ENCODE measurements around the gene POTEH.
"Not testable (repeated sequence)": the region's sequence is repeated elsewhere in the genome, so short reads cannot be mapped to it uniquely, and the experiment has no call there.

Gene POTEH

DNA sequence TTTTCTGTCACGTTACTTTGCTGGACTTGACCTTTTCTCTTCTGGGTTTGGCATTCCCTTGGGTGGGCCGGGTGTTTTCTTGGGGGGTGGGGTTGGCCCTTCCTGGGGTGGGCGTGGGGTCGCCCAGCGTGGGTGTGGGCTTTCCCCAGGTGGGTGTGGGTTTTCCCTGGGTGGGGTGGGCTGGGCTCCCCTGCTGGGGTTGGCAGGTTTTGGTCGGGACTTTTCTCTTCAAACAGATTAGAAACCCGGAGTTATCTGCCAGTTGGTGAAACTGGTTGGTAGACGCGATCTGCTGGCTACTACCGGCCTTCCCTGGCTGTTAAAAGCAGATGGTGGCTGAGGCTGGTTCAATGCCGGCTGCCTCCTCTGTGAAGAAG, at the start of gene POTEH:
Gene POTEH (plus strand): TSS at position 278 of the 377 bp plus-strand sequence. CDS start 52 bp downstream, at position 330.
- not testable (repeated sequence) for H3K9me3 ChIP-seq (ENCODE audit: insufficient read depth, low read depth, low read length); H3K36me3 ChIP-seq (ENCODE audit: insufficient read depth, low read depth, low read length); H3K4me1 ChIP-seq (ENCODE audit: insufficient read depth, low read length); H3K4me3 ChIP-seq (ENCODE audit: low read length); H3K9ac ChIP-seq (ENCODE audit: low read depth, low read length); H3K27ac ChIP-seq (ENCODE audit: low read length); H3K27me3 ChIP-seq (ENCODE audit: insufficient read depth, low read length)

- H3K27ac ChIP-seq (ENCODE audit: low read length); H3K27me3 ChIP-seq (ENCODE audit: insufficient read depth, low read length); H3K36me3 ChIP-seq (ENCODE audit: insufficient read depth, low read depth, low read length); H3K4me1 ChIP-seq (ENCODE audit: insufficient read depth, low read length); H3K9ac ChIP-seq (ENCODE audit: low read depth, low read length); H3K4me3 ChIP-seq (ENCODE audit: low read length); H3K9me3 ChIP-seq (ENCODE audit: insufficient read depth, low read depth, low read length): not testable (repeated sequence)
Measured at GRCh38 chr22:15642288-15642861, 47.5 kb upstream of the POTEH start.

GRCh38 chr22:15651954-15652353, 37.9 kb upstream of the POTEH start:
- not testable (repeated sequence) for H3K9ac ChIP-seq (ENCODE audit: low read depth, low read length); H3K36me3 ChIP-seq (ENCODE audit: insufficient read depth, low read depth, low read length); H3K9me3 ChIP-seq (ENCODE audit: insufficient read depth, low read depth, low read length); H3K4me1 ChIP-seq (ENCODE audit: insufficient read depth, low read length); H3K27me3 ChIP-seq (ENCODE audit: insufficient read depth, low read length); H3K27ac ChIP-seq (ENCODE audit: low read length); H3K4me3 ChIP-seq (ENCODE audit: low read length)

- not testable (repeated sequence) for H3K27me3 ChIP-seq (ENCODE audit: insufficient read depth, low read length); H3K4me3 ChIP-seq (ENCODE audit: low read length); H3K36me3 ChIP-seq (ENCODE audit: insufficient read depth, low read depth, low read length); H3K9ac ChIP-seq (ENCODE audit: low read depth, low read length); H3K9me3 ChIP-seq (ENCODE audit: insufficient read depth, low read depth, low read length); H3K4me1 ChIP-seq (ENCODE audit: insufficient read depth, low read length); H3K27ac ChIP-seq (ENCODE audit: low read length)
Measured at GRCh38 chr22:15652738-15653137, 37.1 kb upstream of the POTEH start.

DNA sequence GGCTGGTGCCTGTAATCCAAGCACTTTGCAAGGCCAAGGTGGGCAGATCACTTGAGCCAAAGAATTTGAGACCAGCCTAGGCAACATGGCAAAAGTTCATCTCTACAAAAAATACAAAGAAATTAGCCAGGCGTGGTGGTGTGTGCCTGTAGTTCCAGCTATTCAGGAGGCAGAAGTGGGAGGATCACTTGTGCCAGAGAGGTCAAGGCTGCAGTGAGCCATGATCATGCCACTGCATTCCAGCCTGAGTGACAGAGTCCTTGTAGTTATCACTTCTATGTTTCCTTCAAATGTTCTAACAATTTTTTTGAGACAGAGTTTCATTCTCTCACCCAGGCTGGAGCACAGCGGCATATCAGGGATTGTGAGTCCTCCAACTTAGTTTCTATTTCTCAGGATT, 36.6 kb upstream of the POTEH start:
- H3K36me3 ChIP-seq (ENCODE audit: insufficient read depth, low read depth, low read length); H3K27me3 ChIP-seq (ENCODE audit: insufficient read depth, low read length); H3K4me3 ChIP-seq (ENCODE audit: low read length); H3K9me3 ChIP-seq (ENCODE audit: insufficient read depth, low read depth, low read length); H3K27ac ChIP-seq (ENCODE audit: low read length); H3K9ac ChIP-seq (ENCODE audit: low read depth, low read length); H3K4me1 ChIP-seq (ENCODE audit: insufficient read depth, low read length): not testable (repeated sequence)

DNA sequence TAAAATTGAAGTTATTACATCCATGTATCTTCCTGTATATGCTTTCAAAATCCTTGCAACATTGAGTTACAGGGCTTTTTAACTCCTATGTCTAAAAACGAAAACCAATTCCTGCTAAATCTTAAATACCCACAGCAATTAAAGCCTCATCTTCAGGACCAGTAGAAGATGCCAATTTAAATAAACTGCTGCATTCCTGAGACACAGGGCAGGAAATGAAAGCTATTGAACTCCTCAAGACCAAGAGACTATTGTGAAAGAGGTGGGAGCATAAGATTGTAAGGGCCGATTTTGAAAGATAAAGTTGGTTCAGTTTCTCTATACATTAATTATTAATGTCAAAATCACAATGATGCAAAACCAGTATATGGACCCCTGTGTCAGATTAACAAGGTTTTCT, 28.7 kb upstream of the POTEH start:
- not testable (repeated sequence) for H3K27ac ChIP-seq (ENCODE audit: low read length); H3K27me3 ChIP-seq (ENCODE audit: insufficient read depth, low read length); H3K36me3 ChIP-seq (ENCODE audit: insufficient read depth, low read depth, low read length); H3K4me1 ChIP-seq (ENCODE audit: insufficient read depth, low read length); H3K9ac ChIP-seq (ENCODE audit: low read depth, low read length); H3K4me3 ChIP-seq (ENCODE audit: low read length)
- H3K9me3 ChIP-seq (ENCODE audit: insufficient read depth, low read depth, low read length) = peaks cover 12% of the 10 kb centered on the region

DNA sequence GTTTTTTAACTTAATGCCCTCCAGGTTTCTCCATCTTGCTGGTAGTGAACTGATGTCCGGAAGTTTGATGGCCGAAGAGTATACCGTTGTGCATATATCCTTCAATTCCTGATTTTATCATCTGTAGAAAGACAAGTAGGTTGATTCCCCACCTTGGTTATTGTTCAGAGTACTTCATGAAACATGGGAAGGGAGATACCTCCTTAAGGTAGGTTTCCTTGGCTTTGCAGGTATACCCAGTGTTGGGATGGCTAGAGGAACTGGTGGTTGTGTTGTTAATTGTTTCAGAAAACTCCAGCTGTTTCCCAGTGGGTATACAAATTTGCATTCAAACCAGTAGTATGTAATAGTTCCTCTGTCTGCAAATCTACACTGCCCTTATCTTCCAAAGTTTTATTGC, 25.1 kb upstream of the POTEH start:
- not testable (repeated sequence) for H3K9ac ChIP-seq (ENCODE audit: low read depth, low read length); H3K27me3 ChIP-seq (ENCODE audit: insufficient read depth, low read length); H3K4me1 ChIP-seq (ENCODE audit: insufficient read depth, low read length); H3K27ac ChIP-seq (ENCODE audit: low read length); H3K36me3 ChIP-seq (ENCODE audit: insufficient read depth, low read depth, low read length); H3K4me3 ChIP-seq (ENCODE audit: low read length)
- peaks cover 12% of the 10 kb centered on the region for H3K9me3 ChIP-seq (ENCODE audit: insufficient read depth, low read depth, low read length)

DNA sequence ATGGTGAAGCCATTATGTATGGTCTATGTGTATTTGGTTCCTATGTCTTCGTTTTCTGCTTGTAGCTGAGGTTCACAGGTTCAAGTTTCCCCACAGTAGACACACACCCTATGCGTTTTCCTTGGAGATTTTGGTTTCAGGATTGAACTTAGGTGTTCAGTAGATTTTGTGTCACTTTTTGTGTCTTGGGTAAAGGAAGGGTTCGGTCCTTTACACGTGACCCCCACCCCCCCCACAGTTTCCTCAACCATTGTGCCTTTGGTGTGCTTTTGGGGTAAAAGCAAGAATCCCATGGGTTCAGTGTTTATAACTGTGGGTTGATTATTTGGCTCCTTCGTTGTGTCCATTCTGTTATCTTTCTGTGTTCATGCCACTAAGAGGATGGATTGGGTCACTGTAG, 24.3 kb upstream of the POTEH start:
- H3K27me3 ChIP-seq (ENCODE audit: insufficient read depth, low read length); H3K27ac ChIP-seq (ENCODE audit: low read length); H3K4me1 ChIP-seq (ENCODE audit: insufficient read depth, low read length); H3K9ac ChIP-seq (ENCODE audit: low read depth, low read length); H3K4me3 ChIP-seq (ENCODE audit: low read length); H3K36me3 ChIP-seq (ENCODE audit: insufficient read depth, low read depth, low read length): not testable (repeated sequence)
- H3K9me3 ChIP-seq (ENCODE audit: insufficient read depth, low read depth, low read length) = peaks cover 12% of the 10 kb centered on the region

DNA sequence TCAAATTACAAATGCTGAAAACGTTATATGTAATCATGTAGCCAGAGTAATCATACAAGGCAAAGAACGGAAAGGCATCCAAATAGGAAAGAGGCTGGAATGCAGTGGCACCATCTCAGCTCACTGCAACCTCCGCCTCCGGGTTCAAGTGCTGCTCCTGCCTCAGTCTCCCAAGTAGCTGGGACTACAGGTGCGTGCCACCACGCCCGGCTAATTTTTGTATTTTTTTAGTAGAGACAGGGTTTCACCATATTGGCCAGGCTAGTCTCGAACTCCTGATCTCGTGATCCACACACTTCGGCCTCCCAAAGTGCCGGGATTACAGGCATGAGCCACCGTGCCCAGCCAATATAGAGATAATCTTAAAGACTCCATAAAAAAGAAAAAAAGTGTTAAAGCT, 20.4 kb upstream of the POTEH start:
- H3K27ac ChIP-seq (ENCODE audit: low read length); H3K27me3 ChIP-seq (ENCODE audit: insufficient read depth, low read length); H3K9ac ChIP-seq (ENCODE audit: low read depth, low read length); H3K9me3 ChIP-seq (ENCODE audit: insufficient read depth, low read depth, low read length); H3K4me3 ChIP-seq (ENCODE audit: low read length); H3K4me1 ChIP-seq (ENCODE audit: insufficient read depth, low read length); H3K36me3 ChIP-seq (ENCODE audit: insufficient read depth, low read depth, low read length): not testable (repeated sequence)

DNA sequence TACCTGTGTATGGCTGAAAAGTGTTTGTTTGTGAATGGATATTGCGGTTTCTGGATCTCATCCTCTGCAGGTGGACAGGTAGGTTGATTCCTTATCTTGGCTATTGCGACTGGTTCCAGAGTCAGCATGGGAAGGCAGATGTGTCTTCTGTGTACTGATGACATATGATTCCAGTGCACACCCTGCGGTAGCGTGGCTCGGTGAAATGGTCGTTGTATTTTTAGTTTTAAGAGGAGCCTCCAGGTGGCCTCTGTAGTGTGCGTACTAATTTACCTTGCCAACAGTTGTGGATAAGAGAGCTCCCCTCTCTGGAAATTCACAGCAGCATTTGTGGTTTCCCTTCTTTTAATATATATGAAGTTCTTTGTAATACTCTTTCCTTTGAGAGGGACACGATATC, 10.1 kb upstream of the POTEH start:
- H3K4me3 ChIP-seq (ENCODE audit: low read length); H3K9me3 ChIP-seq (ENCODE audit: insufficient read depth, low read depth, low read length); H3K36me3 ChIP-seq (ENCODE audit: insufficient read depth, low read depth, low read length); H3K4me1 ChIP-seq (ENCODE audit: insufficient read depth, low read length); H3K9ac ChIP-seq (ENCODE audit: low read depth, low read length); H3K27ac ChIP-seq (ENCODE audit: low read length); H3K27me3 ChIP-seq (ENCODE audit: insufficient read depth, low read length): not testable (repeated sequence)

GRCh38 chr22:15684115-15684514, 5.7 kb upstream of the POTEH start:
- H3K36me3 ChIP-seq (ENCODE audit: insufficient read depth, low read depth, low read length); H3K27ac ChIP-seq (ENCODE audit: low read length); H3K4me3 ChIP-seq (ENCODE audit: low read length); H3K27me3 ChIP-seq (ENCODE audit: insufficient read depth, low read length); H3K9me3 ChIP-seq (ENCODE audit: insufficient read depth, low read depth, low read length); H3K4me1 ChIP-seq (ENCODE audit: insufficient read depth, low read length); H3K9ac ChIP-seq (ENCODE audit: low read depth, low read length): not testable (repeated sequence)

DNA sequence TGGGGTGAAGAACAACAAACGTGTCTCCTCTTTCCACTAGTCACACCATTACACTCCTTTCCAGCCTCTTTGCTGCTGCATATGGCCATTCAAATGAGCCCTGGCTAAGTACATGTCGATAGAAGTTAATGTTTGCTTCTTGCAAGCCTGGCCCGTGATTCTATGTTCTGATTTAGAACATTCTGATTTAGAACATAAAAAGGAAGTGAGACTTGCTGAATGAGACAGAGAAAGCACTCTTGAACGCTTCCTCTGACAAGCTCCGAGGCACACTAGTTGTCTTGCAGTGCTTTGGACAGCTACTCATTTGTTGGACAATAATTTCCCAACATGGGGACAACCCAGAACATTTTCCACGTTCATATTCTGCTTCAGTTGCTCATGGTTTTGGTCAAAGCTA, 5.1 kb upstream of the POTEH start:
- not testable (repeated sequence) for H3K9me3 ChIP-seq (ENCODE audit: insufficient read depth, low read depth, low read length); H3K27ac ChIP-seq (ENCODE audit: low read length); H3K4me1 ChIP-seq (ENCODE audit: insufficient read depth, low read length); H3K36me3 ChIP-seq (ENCODE audit: insufficient read depth, low read depth, low read length); H3K4me3 ChIP-seq (ENCODE audit: low read length); H3K9ac ChIP-seq (ENCODE audit: low read depth, low read length); H3K27me3 ChIP-seq (ENCODE audit: insufficient read depth, low read length)

GRCh38 chr22:15685641-15686040, 4.2 kb upstream of the POTEH start:
- H3K27me3 ChIP-seq (ENCODE audit: insufficient read depth, low read length) = not testable (repeated sequence)

More at GRCh38 chr22:15685641-15686040, 4.2 kb upstream of the POTEH start:
- H3K9ac ChIP-seq (ENCODE audit: low read depth, low read length); H3K9me3 ChIP-seq (ENCODE audit: insufficient read depth, low read depth, low read length); H3K27ac ChIP-seq (ENCODE audit: low read length); H3K4me1 ChIP-seq (ENCODE audit: insufficient read depth, low read length); H3K4me3 ChIP-seq (ENCODE audit: low read length); H3K36me3 ChIP-seq (ENCODE audit: insufficient read depth, low read depth, low read length): not testable (repeated sequence)

Measured in iPS-20b (cell line).